SKM-1 (cell line): ENCODE data around the gene ADCY7.

Experiments
- DNase-seq: peaks from one replicate; lab custom pipeline; 2025; ENCODE audit not compliant: unreplicated experiment; lab: John Stamatoyannopoulos, UW

ADCY7 gene

GRCh38 chr16:50296807-50297206, 30.5 kb downstream of the ADCY7 start:
- DNase-seq, result no peak

DNA sequence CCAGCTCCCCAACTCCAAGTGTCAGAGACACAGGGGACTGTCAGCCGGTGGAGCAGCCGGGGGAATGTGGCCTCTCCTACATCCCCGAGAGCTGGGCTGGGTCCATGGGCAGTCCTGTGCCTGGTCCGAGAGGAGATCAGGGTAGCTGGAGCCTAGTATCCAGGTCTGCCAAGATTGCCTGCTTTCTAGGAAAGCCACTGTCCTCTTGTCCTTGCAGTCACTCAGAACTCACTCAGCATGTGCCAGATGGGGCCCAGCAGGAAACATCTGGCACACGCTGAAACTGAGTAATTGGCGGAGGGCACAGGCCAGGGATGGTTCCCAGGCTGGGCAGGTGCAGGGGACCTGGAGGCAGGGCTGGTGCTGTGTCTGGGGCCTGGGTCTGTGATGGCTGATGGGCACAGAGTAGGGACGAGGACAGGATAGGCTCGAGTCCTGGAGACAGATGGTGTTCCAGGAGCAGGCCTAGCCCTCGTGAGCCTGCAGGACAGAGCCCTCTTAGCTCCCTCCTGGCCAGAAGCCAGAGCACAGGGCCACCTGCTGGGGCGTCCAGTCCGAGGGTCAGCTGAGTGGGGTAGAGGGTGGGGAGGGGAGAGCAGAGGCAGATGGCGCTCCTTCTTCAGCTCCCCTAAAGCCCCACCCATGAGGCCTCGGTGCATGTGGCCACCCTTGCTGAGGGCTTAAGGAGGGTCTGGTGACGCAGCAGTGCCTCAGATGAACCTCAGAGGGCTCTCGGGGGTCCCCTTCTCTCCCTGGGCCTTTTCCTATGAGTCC, 31.1 kb downstream of the ADCY7 start:
- no peak for DNase-seq

DNA sequence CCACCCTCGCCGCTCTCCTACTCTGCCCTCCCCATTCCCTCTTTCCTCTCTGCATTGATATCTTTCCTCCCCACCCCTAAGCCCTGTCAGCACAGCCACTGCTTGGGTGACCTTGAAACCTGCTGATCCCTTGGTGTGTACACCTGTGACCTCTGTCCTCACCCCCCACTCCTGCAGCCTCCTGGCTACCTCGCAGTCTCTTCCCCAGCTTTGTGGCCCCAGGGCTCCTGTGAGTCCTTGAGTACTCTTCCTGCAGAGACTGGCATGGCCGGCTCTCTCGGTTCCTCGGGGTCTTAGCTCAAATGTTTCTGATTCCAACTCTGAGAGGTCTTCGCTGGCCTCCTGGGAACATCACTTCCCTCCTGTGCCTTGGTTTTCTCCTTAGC, 31.7 kb downstream of the ADCY7 start:
- no peak for DNase-seq

DNA sequence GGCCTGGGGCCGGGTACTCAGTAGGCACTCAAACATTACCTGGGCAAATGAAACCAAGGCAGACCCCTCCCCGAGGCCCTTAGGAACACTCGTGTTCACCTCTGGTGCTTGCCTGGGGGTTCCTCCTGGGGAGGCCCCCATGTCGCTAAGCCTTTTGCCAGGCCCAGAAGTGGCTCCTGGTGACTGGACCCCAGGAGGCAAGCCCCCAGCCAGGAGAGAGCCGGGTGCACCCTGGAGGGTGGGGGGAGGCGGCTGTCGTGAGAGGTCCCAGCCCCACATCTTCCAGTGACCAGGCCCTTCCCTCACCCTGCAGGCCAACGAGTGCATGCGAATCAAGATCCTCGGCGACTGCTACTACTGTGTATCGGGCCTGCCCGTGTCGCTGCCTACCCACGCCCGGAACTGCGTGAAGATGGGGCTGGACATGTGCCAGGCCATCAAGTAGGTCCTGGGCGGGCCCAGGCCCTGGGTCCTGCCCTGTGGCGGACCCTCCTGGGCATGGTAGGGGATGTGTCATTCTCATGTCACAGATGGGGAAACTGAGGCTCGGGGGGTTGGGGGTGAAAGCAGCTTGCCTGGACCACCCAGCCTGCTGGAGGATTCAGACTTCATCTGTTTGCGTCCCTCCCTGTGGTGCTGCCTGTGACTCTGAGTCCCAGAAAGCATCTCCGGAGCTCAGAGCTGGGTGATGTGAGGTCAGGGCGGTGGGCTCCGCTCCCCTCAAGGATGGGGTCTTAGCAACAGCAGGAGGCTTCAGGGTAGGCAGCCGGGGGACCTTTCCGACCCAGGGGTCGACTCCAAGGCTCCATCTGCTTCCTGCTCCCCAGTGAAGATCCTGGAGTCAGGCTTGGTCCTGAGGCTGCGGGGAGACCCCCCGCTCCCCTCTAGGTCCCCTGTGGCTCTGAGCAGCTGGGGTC, 32.5 kb downstream of the ADCY7 start:
- no peak for DNase-seq

DNA sequence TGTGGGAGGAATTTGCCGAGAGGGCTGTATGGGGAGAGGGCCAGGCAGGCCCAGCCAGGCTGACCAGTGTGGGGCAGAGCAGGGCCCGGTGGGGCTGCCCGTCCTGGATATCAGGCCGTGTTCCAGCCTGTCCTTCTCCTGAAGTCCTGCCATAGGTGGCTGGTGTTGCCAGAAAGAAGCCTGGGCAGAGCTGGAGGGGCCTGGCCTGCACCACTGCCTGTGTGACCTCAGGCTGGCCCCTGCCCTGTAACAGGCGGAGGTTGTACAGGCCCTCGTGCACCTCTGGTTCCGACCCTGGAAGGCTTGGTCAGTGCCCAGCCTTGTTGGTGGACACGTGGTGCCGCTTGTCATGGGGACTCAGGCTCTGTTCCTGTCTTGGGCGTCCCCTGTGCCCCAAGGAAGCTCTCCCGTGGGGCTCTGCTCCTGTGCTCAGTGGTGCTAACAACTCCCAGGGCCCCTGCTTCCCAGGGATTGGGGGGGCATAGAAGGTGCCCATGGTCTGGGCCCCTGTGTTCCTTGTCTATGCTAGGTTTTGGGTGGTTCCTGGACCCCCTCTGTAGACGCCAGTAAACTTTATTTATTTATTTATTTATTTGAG, 33.3 kb downstream of the ADCY7 start:
- DNase-seq, result no peak

- DNase-seq, result no peak
Measured at GRCh38 chr16:50300942-50301625, 34.7 kb downstream of the ADCY7 start.

GRCh38 chr16:50301626-50302471, 35.5 kb downstream of the ADCY7 start:
- DNase-seq, result no peak

GRCh38 chr16:50302472-50303005, 36.2 kb downstream of the ADCY7 start:
- no peak for DNase-seq

GRCh38 chr16:50303041-50303604, 36.8 kb downstream of the ADCY7 start:
- DNase-seq, result no peak

DNA sequence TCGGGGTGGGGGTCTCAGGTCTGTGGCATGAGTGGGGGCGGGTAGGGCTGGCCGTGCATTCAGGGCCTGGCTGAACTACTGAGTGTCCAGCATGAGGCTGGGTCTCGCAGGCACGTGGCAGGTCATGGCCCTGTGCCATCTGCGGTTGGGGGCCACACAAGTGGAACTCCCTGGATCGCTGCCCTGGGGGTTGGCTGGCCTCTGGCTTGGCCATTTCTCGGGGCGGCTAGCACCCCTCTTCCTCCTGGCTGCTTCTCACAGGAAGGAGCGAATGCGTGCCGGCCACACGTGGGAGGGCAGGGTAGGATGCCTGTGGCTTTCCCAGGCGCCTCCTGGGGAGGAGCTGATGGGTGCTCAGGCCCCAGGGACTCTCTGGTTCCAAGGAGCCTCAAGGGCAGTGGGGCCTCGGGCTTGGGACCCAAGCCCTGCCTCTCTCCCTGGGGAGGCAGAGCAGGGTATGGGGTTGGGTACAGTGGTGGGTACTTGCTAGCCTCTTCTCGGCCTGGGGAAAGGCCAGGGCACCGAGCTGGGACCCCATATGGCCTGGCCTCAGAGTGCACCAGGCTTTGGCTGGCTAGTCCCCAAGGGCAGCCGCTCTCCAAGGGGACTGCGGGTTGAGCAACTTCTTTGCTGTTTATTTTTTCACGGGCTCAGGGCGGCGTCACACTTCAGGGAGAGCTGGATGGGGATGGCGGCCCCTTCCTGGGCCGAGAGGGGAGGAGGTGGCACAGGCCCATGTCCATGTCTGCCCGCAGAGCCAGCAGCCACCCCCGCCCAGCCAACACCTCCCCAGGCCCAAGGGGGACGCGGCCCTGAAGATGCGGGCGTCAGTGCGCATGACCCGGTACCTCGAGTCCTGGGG, 37.5 kb downstream of the ADCY7 start:
- DNase-seq, result no peak

- no peak for DNase-seq
Measured at GRCh38 chr16:50304467-50305440, 38.4 kb downstream of the ADCY7 start.

DNA sequence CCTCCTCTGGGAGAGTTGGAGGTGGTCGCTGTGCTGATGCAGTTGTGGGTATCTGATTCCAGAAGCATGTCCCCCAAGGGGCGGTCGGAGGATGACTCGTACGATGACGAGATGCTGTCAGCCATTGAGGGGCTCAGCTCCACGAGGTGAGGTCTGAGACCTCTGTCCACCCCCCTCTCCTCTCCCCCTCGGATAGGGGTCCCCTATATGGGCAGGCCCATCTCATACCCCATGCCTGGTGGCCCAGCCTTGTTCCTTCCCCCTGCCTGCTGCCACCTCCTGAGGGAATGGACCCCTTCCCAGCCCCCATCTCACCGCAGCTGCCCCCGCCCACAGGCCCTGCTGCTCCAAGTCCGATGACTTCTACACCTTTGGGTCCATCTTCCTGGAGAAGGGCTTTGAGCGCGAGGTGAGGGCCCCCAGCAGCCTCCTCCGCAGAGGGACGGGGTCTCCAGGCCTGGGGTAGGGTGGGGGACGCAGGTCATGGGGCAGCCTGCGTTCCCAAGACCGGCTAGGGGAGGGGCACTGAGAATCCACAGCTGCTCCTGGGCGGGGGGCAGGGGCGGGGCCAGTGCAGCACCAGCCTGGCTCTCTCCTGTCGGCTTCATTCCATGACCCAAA, 39.2 kb downstream of the ADCY7 start:
- no peak for DNase-seq

- DNase-seq, result no peak
Measured at GRCh38 chr16:50306287-50306686, 39.9 kb downstream of the ADCY7 start.

- DNase-seq, result no peak
Measured at GRCh38 chr16:50308237-50308965, 42.0 kb downstream of the ADCY7 start.

- no peak for DNase-seq
Measured at GRCh38 chr16:50309156-50309526, 42.8 kb downstream of the ADCY7 start.

- no peak for DNase-seq
Measured at GRCh38 chr16:50309527-50310307, 43.4 kb downstream of the ADCY7 start.
